DMS153 (cell line): ENCODE results near the gene SSBP4.

Source experiments
- DNase-seq: peaks from one replicate; lab custom pipeline; 2025; lab: John Stamatoyannopoulos, UW

SSBP4 gene

DNA sequence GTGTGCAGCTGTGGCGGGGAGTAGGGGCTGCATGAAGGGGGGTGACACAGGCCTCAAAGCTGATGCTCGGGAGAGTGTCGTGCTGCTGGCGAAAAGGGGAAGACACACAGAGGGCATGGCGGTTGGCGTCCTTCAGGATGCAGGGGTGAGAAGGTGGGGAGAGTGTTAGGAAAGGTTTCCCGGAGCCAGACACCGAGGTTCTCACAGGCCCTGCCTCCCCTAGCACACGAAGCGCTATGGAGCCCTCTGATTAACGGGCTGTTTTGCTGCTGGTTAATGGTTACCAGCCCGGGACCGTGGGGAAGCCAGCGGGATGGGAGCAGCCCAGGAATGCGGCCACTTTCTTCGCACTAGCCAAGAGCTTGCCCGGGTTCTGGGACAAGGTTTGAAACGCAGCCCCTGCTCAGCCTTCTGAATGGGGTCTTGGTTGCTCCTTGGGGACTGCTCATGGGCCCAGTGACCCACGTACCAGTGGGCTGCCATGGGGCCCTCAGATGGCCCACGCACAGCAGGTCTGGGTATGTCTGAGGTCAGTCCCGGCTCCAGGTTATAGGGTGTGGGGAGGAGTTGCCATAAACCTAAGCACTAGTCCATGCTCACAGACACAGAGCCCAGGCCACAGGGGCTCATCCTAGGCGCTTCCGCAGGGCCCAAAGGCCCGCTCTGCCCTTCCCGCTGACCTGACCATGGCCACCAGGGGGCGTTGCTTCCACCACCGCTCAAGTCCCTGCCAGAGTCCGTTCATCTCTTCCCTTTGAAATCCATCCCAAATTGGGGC, 50.1 kb downstream of the SSBP4 start:
- no peak for DNase-seq

DNA sequence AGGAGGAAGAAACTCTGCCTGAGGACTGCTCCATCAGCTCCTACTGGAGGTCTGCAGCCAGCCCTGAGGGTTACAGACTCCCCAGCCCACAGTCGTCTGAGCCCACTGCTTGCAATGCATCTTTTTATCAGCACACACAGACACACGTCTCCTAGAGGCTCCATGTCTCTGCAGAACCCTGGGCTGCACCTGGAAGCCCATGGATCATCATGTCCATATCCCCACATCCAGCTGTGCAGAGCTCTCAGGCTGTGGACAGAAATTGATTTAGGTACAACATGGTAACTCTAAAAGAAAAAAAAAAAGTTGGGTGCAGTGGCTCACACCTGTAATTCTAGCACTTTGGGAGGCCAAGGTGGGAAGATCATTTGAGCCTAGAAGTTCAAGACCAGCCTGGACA, 51.6 kb downstream of the SSBP4 start:
- no peak for DNase-seq

- no peak for DNase-seq
Measured at GRCh38 chr19:18473003-18473705, 54.0 kb downstream of the SSBP4 start.

DNA sequence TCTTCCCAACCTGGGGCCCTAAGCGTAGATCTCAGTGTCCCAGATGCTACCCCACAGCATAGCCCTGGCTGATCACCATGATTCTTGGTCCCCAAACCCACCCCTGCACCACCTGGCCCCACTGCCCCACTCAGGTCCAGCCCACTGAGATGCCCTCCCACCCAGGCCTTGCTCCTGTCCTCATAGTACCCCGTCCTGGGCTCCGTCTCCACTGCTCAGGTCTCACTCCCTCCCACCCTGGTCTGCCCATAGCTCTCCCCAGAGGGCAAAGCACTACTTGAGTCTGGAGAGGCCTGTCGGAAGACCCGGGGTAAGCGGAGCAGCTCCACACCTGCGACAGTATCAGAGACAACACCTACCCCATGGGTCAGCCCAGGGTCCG, 54.5 kb downstream of the SSBP4 start:
- no peak for DNase-seq

- DNase-seq = no peak
Measured at GRCh38 chr19:18474366-18474887, 55.2 kb downstream of the SSBP4 start.

DNA sequence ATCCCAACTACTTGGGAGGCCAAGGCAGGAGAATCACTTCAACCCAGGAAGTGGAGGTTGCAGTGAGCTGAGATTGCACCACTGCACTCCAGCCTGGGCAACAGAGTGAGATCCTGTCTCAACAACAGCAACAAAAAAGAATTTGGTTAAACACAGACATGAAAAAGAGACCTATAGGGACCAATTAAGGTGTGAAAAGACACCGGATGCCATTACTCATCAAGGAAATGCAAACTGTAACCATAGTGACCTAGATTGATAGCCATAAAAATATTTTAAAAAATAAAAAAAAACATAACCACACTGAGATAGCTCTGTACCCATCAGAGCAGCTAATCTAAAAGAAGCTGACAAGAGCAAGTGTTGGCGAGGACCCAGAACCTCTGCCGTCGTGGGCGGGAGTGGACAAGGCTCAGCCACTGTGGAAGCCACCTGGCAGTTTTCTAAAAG, 55.8 kb downstream of the SSBP4 start:
- no peak for DNase-seq

GRCh38 chr19:18475762-18476331, 56.6 kb downstream of the SSBP4 start:
- no peak for DNase-seq

DNA sequence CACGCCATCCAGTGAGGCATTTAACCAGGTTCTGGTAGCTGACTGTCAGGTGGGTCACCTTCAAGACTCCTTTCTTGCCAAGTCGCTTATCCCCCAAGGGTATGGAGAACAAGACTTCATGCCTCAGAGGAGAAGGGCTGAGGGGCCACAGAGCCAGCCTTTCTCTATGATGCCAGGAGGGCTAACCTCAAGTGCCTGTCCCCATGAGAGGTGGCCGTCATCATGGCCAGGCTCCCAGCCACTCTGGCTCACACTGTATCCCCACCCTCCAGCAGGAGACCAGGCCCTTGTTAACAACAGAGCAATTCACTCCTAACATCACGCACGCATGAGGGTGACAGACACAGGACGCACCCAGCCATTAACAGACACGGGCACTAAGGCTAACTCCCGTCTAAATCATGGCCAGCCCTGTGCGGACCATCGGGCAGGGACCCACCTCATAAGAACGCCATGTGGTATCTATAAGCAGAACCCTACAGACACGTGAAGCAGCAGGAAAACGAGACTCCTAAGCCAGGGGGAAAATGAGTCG, 57.4 kb downstream of the SSBP4 start:
- DNase-seq = no peak

- no peak for DNase-seq
Measured at GRCh38 chr19:18477042-18477779, 58.0 kb downstream of the SSBP4 start.

DNA sequence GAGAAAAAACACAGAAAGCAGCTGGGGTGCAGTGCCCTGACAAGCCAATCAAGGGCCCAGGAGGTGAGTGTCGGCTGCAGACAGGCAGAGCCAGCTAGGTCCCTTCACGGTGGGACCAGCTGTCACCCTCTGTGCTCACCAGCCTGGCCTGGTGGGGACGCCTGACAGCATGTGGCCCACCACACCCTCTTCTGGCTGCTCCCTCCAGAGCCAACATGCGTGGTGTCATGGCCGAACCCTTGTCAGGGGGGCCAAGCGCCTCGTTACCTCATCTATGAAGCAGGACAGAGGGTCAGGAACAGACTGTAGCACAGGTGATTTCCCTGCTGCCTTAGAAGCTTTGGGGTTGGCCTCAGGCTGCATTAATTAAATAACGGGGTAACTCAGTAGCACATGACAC, 58.8 kb downstream of the SSBP4 start:
- no peak for DNase-seq

DNA sequence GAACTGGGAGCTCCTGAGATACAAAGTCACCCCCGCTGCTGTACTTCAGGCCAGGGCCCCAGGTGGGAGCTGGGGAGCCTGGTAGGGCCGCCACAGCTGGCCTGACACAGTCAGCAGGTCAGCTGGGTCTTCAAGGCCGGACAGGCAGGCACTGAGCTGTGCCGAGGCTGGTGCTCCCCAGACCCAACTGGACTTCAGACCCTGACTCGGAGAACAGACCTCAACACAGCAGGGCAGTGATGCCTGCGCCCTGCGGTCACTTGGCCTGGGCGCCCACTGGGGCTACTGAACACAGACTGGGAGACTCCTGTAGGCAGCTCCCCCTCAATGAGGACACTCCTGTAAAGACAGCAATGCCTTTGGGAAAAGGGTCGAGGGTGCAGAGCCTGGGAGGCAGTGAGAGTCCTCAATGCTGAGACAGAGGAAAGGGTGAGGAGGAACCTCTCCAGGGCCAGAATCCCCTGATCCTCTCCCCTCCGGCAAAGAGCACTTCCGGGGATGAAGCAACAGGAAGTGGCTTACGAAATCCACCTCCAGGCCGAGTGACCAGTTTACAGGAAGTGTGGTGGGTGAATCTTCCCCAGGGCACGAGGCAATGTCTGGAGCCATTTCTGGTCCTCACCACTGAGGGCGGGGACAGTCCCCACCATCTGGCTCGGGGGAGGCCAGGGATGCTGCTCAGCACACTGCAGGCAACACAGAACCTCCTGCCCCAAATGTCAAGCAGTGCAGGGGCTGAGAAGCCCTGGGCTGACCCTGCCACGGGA, 59.5 kb downstream of the SSBP4 start:
- DNase-seq = peak; percentile 64

DNA sequence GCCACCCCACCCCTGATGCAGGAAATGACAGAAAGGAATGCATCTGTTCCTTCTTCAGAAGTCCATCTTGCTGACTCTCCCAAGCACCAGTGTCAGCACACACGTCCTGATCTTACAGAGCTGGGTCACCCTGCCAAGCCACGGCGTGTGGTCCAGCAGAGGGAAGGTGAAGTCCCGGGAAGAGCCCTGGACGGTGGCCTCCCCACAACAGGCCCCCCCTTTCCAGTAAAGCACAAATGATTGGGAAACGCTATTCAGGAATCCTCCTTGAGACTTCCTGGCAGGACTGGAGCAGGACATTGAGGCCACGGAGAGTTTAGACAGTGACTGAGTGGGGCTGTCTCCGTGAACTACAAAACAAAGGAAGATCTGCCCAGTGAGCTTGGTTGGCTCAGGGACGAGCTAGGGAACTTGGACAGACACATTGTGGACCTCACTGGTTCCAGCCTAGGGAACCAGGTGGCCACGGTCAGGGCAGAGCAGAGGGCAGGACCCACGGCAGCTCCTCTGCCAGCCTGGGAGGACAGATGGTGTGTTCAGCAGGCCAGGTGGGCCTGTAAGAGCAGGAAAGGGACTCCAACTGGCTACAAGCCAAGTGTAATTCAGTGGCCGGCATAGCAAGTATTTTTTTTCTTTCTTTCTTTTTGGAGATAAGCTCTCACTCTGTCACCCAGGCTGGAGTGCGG, 61.0 kb downstream of the SSBP4 start:
- DNase-seq = no peak

- DNase-seq = no peak
Measured at GRCh38 chr19:18481505-18482222, 62.5 kb downstream of the SSBP4 start.

DNA sequence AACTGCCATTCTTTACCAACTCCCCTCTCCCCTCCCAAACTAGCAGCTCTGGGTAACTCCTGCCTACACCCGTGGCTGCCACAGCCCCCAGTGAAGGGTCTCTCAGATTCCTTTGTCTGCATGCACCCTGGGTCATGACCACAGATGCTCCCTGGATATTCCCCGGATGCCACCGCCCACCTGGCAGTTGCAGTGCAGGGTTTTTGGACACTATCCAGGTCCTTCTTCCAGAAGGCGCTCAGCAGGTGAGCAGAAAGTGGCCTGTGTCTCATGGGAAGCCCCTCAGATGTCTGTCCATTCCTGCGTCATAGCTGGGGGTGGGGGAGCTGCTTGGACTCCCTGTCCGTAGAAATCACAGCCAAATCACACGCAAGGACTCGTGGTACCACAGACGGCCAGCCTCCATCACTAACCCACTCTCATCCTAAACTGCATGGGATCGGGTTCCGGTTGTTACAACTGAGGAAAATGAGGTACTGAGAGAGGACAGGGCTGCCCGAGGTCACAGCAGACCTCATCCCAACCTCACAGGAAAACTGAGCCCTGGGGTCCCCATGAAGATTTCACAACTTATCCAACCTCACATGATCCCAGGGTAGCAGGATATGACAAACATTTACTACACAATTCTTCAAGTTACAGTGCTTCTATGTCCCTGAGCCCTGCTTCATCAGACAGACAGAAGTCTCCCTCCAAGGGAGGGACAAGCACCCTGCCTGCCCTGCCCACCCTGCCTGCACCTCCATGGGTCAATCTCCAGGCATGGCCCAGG, 64.1 kb downstream of the SSBP4 start:
- DNase-seq = peak; percentile 43
